ACC112 (cell line): ENCODE measurements around the gene GRM7.

ENCODE experiments used
- H2AFZ ChIP-seq: fragments of 200-600 bp; sonication (generic); one replicate; pipeline ENCODE4 v1.6.0; 2017; ENCODE audit warnings: antibody characterized with exemption, low read length; ENCODE audit not compliant: unreplicated experiment
- H3K27ac ChIP-seq: fragments of 200-600 bp; sonication (generic); 2 replicates; pipeline ENCODE4 v1.5.1; 2014; ENCODE audit warnings: low read depth, mild to moderate bottlenecking, antibody characterized with exemption, low read length, moderate library complexity
- H3K27me3 ChIP-seq: fragments of 200-600 bp; sonication (generic); 2 replicates; pipeline ENCODE4 v1.6.1; 2014; ENCODE audit warnings: mild to moderate bottlenecking, antibody characterized with exemption, low read length, moderate library complexity, mixed read lengths; ENCODE audit not compliant: insufficient read depth
- H3K36me3 ChIP-seq: fragments of 200-600 bp; sonication (generic); 2 replicates; pipeline ENCODE4 v1.6.1; 2016; ENCODE audit warnings: mild to moderate bottlenecking, antibody characterized with exemption, low read length, moderate library complexity, mixed read lengths; ENCODE audit not compliant: insufficient read depth
- H3K4me1 ChIP-seq: fragments of 200-600 bp; sonication (generic); one replicate; pipeline ENCODE4 v1.6.1; 2016; ENCODE audit warnings: low read length, mixed read lengths; ENCODE audit not compliant: insufficient read depth, unreplicated experiment, control insufficient read depth
- H3K4me3 ChIP-seq: fragments of 200-600 bp; sonication (generic); 2 replicates; pipeline ENCODE4 v1.5.1; 2014; ENCODE audit warnings: mild to moderate bottlenecking, low read depth, low read length
- H3K79me2 ChIP-seq: fragments of 200-600 bp; sonication (generic); one replicate; pipeline ENCODE4 v1.6.0; 2016; ENCODE audit warnings: low read length; ENCODE audit not compliant: control insufficient read depth, unreplicated experiment, insufficient read depth

GRM7 gene

GRCh38 chr3:7215706-7216105 lies 354.8 kb downstream of the GRM7 start:
- no peaks in the 10 kb centered on the region for H3K36me3 ChIP-seq
- no peak overlapping the region for H3K27ac ChIP-seq
- no peaks in the 10 kb centered on the region for H3K27me3 ChIP-seq
- H2AFZ ChIP-seq = no peak overlapping the region
- H3K4me3 ChIP-seq = no peak overlapping the region
- H3K4me1 ChIP-seq = no peaks in the 10 kb centered on the region
- no peaks in the 10 kb centered on the region for H3K79me2 ChIP-seq

DNA sequence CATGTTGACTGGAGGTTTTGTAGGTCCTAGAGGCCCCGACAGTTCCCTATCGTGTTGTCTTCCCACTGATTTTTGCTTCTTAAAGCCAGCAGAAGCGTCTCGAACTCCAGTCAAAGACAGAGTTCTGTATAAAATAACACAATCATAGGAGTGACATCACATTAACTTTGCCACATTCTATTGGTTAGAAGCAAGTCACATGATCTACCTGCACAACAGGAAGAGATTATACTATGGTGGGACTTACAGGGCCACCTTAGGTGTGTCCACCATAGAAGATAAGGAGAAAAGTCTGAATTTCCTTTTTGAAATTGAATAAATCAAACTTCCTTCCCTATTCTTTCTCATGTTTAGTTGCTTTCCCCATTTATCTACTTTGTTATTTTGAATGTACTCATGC lies 365.5 kb downstream of the GRM7 start:
- Histone ChIP-seq H3K27ac (no peak overlapping the region), H3K27me3 (peaks cover 6% of the 10 kb centered on the region; the same call in 1 of the 2 replicates), H3K4me3 (no peak overlapping the region), H3K36me3 (no peaks in the 10 kb centered on the region), H3K79me2 (no peaks in the 10 kb centered on the region), H3K4me1 (no peaks in the 10 kb centered on the region), H2AFZ (no peak overlapping the region)

DNA sequence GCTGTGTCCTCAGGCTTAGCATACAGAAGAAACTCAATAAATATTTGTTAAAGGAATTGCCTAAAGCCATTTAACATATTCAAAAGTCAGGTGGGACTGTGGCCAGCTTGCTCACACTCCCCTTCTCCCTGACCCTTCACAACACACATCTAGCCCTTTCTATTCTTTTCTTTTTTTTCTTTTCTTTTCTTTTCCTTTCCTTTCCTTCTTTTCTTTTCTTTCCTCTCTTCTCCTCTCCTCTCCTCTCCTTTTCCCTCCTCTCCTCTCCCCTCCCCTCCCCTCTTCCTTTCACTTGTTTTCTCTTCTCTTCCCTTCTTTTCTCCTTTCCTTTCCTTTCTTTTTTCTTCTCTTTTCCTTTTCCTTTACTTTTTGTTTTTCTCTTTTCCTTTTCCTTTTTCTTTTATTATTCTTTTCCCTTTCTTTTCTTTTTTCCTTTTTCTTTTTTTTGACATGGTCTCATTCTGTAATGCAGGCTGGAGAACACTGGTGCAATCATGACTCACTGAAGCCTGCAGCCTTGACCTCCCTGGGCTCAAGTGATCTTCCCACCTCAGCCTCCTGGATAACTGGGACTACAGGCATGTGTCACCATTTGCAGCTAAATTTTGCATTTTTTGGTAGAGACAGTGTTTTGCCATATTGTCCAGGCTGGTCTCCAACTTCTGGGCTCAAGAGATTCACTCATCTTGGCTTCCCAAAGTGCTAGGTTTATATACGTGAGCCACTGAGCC lies 377.8 kb downstream of the GRM7 start:
- H3K27me3 ChIP-seq = no peaks in the 10 kb centered on the region
- no peaks in the 10 kb centered on the region for H3K4me1 ChIP-seq
- no peaks in the 10 kb centered on the region for H3K79me2 ChIP-seq
- no peak overlapping the region for H2AFZ ChIP-seq
- H3K4me3 ChIP-seq = no peak overlapping the region
- H3K27ac ChIP-seq = no peak overlapping the region
- H3K36me3 ChIP-seq = no peaks in the 10 kb centered on the region

DNA sequence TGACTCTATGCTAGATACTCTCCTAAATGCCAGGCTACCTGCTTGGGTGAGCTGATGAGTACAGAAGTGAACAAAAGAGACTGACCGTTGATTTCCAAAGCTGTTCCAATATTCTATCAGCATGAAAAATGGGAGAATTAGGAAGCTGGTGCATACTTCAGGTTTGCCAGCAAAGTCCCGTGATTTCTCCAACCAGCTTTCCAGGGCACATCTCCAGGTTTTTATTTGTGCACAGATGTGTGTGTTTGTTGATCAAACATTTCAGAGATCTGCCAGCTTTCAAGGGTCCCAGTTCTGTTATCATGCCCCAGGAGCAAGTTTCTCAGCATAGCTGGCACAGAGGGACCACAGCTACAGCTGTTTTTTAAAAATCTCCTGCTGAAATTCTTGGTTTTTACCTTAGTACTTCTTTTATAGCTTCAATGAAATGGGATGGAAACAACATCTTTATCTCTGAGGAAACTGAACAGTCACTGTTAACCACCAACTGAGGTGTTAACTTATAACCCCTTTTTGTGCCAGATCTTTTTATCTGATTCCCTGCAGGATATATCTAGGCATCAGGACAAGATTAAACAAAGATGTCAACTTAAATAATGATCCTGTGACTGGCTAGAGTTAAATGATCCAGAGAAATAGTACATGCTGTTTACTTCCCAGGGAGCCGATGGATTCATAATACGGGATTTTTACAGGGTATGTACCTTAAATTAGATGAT lies 380.8 kb downstream of the GRM7 start:
- Histone ChIP-seq H3K4me3 (no peak overlapping the region), H2AFZ (no peak overlapping the region), H3K27ac (no peak overlapping the region), H3K27me3 (no peaks in the 10 kb centered on the region), H3K36me3 (no peaks in the 10 kb centered on the region), H3K79me2 (no peaks in the 10 kb centered on the region), H3K4me1 (no peaks in the 10 kb centered on the region)

GRCh38 chr3:7242303-7242635 lies 381.4 kb downstream of the GRM7 start:
- no peaks in the 10 kb centered on the region for H3K27me3 ChIP-seq
- no peaks in the 10 kb centered on the region for H3K79me2 ChIP-seq
- H2AFZ ChIP-seq = no peak overlapping the region
- no peak overlapping the region for H3K4me3 ChIP-seq
- H3K4me1 ChIP-seq = no peaks in the 10 kb centered on the region
- H3K27ac ChIP-seq = no peak overlapping the region
- H3K36me3 ChIP-seq = no peaks in the 10 kb centered on the region

- no peak overlapping the region for H3K27ac ChIP-seq
- no peaks in the 10 kb centered on the region for H3K36me3 ChIP-seq
- H3K4me3 ChIP-seq = no peak overlapping the region
- no peaks in the 10 kb centered on the region for H3K27me3 ChIP-seq
- no peaks in the 10 kb centered on the region for H3K4me1 ChIP-seq
- H2AFZ ChIP-seq = no peak overlapping the region
- H3K79me2 ChIP-seq = no peaks in the 10 kb centered on the region
Measured at GRCh38 chr3:7249493-7250076, 388.7 kb downstream of the GRM7 start.

DNA sequence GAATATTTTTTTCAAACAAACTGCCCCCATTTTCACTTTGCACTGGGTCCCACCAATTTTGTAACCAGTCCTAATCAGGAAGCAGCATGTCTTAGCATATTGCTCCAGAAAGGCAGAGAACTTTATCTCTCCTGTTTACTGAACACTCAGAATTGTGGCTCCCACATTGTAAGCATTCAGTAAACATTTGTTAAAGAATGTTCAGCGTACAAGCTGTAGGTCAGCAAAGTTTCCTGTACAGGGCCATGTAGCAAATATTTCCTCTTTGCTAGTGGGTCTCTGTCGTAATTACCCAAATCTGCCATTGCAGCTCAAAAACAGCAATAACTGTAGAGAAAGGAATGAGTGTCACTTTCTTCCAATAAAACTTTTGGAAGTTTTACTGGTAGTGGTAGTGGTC lies 393.3 kb downstream of the GRM7 start:
- H2AFZ ChIP-seq = no peak overlapping the region
- no peaks in the 10 kb centered on the region for H3K36me3 ChIP-seq
- H3K4me3 ChIP-seq = no peak overlapping the region
- H3K27me3 ChIP-seq = no peaks in the 10 kb centered on the region
- no peaks in the 10 kb centered on the region for H3K4me1 ChIP-seq
- H3K79me2 ChIP-seq = no peaks in the 10 kb centered on the region
- H3K27ac ChIP-seq = no peak overlapping the region

- Histone ChIP-seq H2AFZ (no peak overlapping the region), H3K27me3 (no peaks in the 10 kb centered on the region), H3K36me3 (no peaks in the 10 kb centered on the region), H3K79me2 (no peaks in the 10 kb centered on the region), H3K4me3 (no peak overlapping the region), H3K27ac (no peak overlapping the region), H3K4me1 (no peaks in the 10 kb centered on the region)
Measured at GRCh38 chr3:7260975-7261374, 400.1 kb downstream of the GRM7 start.

- Histone ChIP-seq H2AFZ (no peak overlapping the region), H3K27me3 (no peaks in the 10 kb centered on the region), H3K4me1 (no peaks in the 10 kb centered on the region), H3K36me3 (no peaks in the 10 kb centered on the region), H3K27ac (no peak overlapping the region), H3K4me3 (no peak overlapping the region), H3K79me2 (no peaks in the 10 kb centered on the region)
Measured at GRCh38 chr3:7263347-7264195, 402.7 kb downstream of the GRM7 start.

DNA sequence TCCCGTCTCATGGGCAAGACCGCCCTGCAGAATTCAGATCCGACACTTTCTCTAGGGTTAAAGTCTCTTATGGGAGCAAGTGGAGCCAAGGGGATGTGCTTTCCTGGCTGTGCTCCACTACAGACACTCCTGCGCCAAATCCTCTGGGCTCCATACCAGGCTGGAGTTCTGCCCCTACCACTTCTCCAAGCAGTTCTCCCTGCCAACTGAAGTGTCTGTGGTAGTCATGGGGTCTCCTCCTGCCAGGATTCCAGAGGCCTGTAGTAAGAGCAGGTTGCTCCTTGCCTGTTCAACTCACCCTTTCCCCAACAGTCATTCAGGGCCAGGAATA lies 403.2 kb downstream of the GRM7 start:
- H3K4me1 ChIP-seq = no peaks in the 10 kb centered on the region

More for the DNA sequence above, 403.2 kb downstream of the GRM7 start:
- H3K79me2 ChIP-seq = no peaks in the 10 kb centered on the region
- H3K27me3 ChIP-seq = no peaks in the 10 kb centered on the region
- H3K27ac ChIP-seq = no peak overlapping the region
- H3K36me3 ChIP-seq = no peaks in the 10 kb centered on the region
- no peak overlapping the region for H3K4me3 ChIP-seq
- H2AFZ ChIP-seq = no peak overlapping the region
